ENCODE measurements around the gene CAVIN4.

The CAVIN4 gene, protein sequence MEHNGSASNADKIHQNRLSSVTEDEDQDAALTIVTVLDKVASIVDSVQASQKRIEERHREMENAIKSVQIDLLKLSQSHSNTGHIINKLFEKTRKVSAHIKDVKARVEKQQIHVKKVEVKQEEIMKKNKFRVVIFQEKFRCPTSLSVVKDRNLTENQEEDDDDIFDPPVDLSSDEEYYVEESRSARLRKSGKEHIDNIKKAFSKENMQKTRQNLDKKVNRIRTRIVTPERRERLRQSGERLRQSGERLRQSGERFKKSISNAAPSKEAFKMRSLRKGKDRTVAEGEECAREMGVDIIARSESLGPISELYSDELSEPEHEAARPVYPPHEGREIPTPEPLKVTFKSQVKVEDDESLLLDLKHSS

DNA sequence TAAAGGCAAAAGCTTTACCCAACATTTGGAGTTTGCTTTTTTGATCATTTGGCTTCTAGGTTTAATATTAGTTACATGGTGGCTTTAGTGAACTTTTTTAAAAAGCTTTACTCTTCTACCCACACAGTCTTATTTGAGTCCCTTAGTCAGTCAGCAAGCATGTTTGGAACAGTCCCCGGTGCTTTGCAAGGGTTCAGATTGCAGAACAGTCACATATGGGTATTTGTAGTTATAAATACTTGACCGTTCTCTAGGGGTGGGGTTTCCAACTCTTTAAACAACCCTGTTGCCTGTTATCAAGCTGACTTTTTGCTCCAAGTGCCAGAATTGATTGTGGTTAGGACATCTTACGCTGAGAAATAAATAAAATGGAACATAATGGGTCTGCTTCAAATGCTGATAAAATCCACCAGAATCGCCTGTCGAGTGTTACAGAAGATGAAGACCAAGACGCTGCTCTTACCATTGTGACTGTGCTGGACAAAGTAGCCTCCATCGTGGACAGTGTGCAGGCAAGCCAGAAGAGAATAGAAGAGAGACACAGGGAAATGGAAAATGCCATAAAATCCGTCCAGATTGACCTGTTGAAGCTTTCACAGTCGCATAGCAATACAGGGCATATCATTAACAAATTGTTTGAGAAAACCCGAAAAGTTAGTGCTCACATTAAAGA lies at the start of gene CAVIN4:
CAVIN4 (plus strand) TSS at position 304 of the 673 bp plus-strand sequence; CDS start at position 369, 65 bp downstream.
- Histone ChIP-seq H3F3A (ENCODE audit: control insufficient read depth, insufficient read depth) (no peaks in the 10 kb centered on the region), H3K9me2 (replicated peaks; ENCODE audit: control insufficient read depth, low read length) (no peaks in the 10 kb centered on the region), H3K9me3 (ENCODE audit: control insufficient read depth, insufficient read depth, low read length) (no peaks in the 10 kb centered on the region), H4K20me1 (ENCODE audit: control insufficient read depth, insufficient read depth, low read depth, low read length) (no peaks in the 10 kb centered on the region), H3K27me3 (ENCODE audit: control insufficient read depth, low read length) (0 out of 2 replicates have a peak, but pooled peaks cover 3% of the 10 kb centered on the region), H3K4me2 (ENCODE audit: low read length) (no peak within 1 kb of the TSS), H3K79me2 (ENCODE audit: control insufficient read depth, low read length) (no peaks in the 10 kb centered on the region), H3K4me3 (ENCODE audit: low read length) (no peak within 1 kb of the TSS), H3K4me1 (ENCODE audit: control insufficient read depth, low read length) (no peaks in the 10 kb centered on the region), H3K27ac (ENCODE audit: low read depth, low read length) (no peak within 1 kb of the TSS), H3K36me3 (ENCODE audit: control insufficient read depth, low read length) (no peaks in the 10 kb centered on the region)
- TF ChIP-seq EZH2phosphoT487 (IDR thresholded peaks at IDR 0.05; ENCODE audit: borderline replicate concordance, low read length): no peak
- TF ChIP-seq, protein P1, sequence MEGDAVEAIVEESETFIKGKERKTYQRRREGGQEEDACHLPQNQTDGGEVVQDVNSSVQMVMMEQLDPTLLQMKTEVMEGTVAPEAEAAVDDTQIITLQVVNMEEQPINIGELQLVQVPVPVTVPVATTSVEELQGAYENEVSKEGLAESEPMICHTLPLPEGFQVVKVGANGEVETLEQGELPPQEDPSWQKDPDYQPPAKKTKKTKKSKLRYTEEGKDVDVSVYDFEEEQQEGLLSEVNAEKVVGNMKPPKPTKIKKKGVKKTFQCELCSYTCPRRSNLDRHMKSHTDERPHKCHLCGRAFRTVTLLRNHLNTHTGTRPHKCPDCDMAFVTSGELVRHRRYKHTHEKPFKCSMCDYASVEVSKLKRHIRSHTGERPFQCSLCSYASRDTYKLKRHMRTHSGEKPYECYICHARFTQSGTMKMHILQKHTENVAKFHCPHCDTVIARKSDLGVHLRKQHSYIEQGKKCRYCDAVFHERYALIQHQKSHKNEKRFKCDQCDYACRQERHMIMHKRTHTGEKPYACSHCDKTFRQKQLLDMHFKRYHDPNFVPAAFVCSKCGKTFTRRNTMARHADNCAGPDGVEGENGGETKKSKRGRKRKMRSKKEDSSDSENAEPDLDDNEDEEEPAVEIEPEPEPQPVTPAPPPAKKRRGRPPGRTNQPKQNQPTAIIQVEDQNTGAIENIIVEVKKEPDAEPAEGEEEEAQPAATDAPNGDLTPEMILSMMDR (IDR thresholded peaks at IDR 0.05; ENCODE audit: low read depth, low read length, poor library complexity, severe bottlenecking): no peak

- no peak overlapping the region for H3K4me3 ChIP-seq (ENCODE audit: low read length)
- TF ChIP-seq EZH2phosphoT487 (IDR thresholded peaks at IDR 0.05; ENCODE audit: borderline replicate concordance, low read length): no peak
- TF ChIP-seq, protein P1 (IDR thresholded peaks at IDR 0.05; ENCODE audit: low read depth, low read length, poor library complexity, severe bottlenecking): no peak
- no peaks in the 10 kb centered on the region for H3K4me1 ChIP-seq (ENCODE audit: control insufficient read depth, low read length)
- no peak overlapping the region for H3K4me2 ChIP-seq (ENCODE audit: low read length)
- H3K9me3 ChIP-seq (ENCODE audit: control insufficient read depth, insufficient read depth, low read length): no peaks in the 10 kb centered on the region
- H3K79me2 ChIP-seq (ENCODE audit: control insufficient read depth, low read length): no peaks in the 10 kb centered on the region
- H4K20me1 ChIP-seq (ENCODE audit: control insufficient read depth, insufficient read depth, low read depth, low read length): no peaks in the 10 kb centered on the region
- no peaks in the 10 kb centered on the region for H3K27me3 ChIP-seq (ENCODE audit: control insufficient read depth, low read length)
- no peaks in the 10 kb centered on the region for H3K36me3 ChIP-seq (ENCODE audit: control insufficient read depth, low read length)
- H3K27ac ChIP-seq (ENCODE audit: low read depth, low read length): no peak overlapping the region
- H3K9me2 ChIP-seq (replicated peaks; ENCODE audit: control insufficient read depth, low read length): no peaks in the 10 kb centered on the region
- H3F3A ChIP-seq (ENCODE audit: control insufficient read depth, insufficient read depth): no peaks in the 10 kb centered on the region
These were observed 43.5 kb upstream of the CAVIN4 start for GRCh38 chr9:100534401-100534800.

GRCh38 chr9:100540327-100540726 lies 37.6 kb upstream of the CAVIN4 start:
- no peaks in the 10 kb centered on the region for H3K36me3 ChIP-seq (ENCODE audit: control insufficient read depth, low read length)
- TF ChIP-seq, protein P1 (IDR thresholded peaks at IDR 0.05; ENCODE audit: low read depth, low read length, poor library complexity, severe bottlenecking): no peak
- no peak for TF ChIP-seq EZH2phosphoT487 (IDR thresholded peaks at IDR 0.05; ENCODE audit: borderline replicate concordance, low read length)
- H3K79me2 ChIP-seq (ENCODE audit: control insufficient read depth, low read length): no peaks in the 10 kb centered on the region
- no peaks in the 10 kb centered on the region for H3K9me2 ChIP-seq (replicated peaks; ENCODE audit: control insufficient read depth, low read length)
- H3F3A ChIP-seq (ENCODE audit: control insufficient read depth, insufficient read depth): no peaks in the 10 kb centered on the region
- H3K4me2 ChIP-seq (ENCODE audit: low read length): no peak overlapping the region
- H3K27me3 ChIP-seq (ENCODE audit: control insufficient read depth, low read length): no peaks in the 10 kb centered on the region
- no peaks in the 10 kb centered on the region for H4K20me1 ChIP-seq (ENCODE audit: control insufficient read depth, insufficient read depth, low read depth, low read length)
- H3K9me3 ChIP-seq (ENCODE audit: control insufficient read depth, insufficient read depth, low read length): peaks cover 5% of the 10 kb centered on the region; the same call in 1 of the 2 replicates
- no peak overlapping the region for H3K27ac ChIP-seq (ENCODE audit: low read depth, low read length)
- no peaks in the 10 kb centered on the region for H3K4me1 ChIP-seq (ENCODE audit: control insufficient read depth, low read length)
- no peak overlapping the region for H3K4me3 ChIP-seq (ENCODE audit: low read length)

Data from DOHH2 (cell line).